ENCODE measurements around the gene MED26.

The MED26 gene

DNA sequence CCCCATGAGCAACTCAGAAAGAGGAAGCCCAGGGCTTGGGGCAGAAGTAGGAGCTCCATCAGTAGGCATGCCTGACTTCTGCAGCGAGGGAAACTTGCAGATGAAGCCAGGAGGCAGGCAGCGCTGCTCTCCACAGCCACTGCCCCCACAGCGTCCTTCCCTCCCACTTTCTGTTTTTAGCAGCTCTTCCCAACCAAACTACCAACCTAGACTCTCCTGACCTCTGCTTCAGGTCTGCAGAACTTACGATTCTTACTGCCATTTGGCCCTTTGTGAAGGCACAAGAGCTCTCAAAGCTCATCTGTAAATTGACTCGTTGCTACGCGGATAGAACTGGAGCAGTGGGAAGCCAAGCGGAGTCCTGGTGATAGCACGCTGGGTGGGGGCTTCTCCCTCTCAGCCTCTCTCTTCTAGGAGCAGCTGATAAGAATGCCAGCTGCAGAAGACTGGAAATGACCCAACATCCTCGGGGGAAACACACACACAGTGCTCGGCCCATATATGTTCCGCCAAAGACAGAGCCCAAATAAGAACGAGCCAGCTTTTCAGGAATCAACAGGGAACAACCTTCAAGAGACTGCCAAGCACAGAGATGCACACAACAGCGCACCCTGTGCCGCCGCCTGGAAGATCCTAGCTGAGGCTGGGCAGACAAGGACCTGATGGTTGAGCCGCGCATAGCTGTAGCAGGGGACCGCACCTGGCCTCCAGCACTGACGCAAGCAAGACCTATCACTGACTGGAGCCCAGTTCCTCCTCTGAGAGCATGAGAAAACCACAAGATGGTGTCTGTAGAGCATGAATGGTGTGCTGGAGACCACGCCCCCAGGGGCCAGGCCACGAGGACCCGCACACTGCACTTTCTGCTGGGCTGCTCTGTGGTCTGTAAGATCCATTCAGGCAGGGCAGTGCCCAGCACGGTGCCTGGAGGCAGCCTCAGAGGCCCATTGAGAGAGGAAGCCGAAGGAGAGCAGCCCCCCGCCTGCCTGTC, 39.9 kb downstream of the MED26 start:
- DNase-seq = no peak

DNA sequence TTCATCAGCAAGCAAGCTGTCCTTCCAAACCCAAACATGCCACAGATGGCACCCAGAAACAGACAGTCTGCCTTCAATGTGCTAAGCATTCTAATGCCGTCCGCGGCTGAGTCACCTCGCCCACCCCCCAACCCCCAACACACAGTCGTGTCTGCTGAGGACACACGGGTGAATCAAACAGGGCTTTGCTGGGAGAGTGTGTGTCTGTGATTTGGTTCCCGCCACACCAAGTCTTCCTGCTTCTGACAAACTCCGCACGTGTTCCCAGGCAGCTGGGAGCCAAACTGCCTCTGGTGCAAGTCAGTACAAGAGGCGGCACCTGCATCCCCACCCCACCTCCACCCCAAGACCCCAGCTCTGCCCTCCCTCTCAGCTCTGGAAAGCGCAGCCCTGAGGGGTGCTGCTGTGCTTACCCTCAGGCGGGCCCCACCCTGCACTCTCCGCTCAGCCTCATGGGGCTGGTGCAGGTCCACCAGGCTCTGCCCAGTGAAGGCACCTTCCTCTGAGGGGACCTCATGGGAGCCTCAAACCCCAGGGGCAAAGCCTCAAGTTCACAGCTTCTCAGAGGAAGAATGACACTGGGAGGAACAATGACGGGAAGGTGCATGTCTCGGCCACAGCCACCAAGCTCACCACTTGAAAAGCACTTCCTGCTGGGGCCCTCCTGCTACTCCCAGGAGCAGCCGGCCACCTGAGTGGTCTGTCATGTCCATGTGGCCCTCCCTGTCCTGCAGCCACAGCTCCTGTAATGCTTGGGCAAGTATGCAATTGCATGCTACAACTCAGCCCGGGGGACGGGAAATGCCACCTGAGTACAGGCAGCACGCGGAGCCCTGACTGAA, 40.8 kb downstream of the MED26 start:
- no peak for DNase-seq

DNA sequence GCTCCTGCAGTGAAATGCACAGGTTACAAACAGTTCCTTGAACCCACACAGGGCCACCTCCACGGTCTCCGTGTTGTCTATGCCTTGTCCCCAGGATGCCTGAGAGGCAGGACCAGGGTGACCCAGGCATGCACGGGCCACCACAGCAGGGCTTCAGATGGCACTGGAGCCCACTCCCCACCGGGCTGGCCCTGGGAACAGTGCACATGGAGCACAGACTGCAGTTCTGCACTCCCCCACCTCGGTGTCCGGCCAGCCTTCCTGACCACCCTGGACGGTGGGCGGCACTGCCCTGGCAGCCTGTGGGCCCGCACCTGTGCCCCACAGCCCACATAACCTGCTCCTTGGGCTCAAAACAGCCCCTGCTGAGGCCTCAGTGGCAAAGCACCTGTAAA, 41.5 kb downstream of the MED26 start:
- no peak for DNase-seq

DNA sequence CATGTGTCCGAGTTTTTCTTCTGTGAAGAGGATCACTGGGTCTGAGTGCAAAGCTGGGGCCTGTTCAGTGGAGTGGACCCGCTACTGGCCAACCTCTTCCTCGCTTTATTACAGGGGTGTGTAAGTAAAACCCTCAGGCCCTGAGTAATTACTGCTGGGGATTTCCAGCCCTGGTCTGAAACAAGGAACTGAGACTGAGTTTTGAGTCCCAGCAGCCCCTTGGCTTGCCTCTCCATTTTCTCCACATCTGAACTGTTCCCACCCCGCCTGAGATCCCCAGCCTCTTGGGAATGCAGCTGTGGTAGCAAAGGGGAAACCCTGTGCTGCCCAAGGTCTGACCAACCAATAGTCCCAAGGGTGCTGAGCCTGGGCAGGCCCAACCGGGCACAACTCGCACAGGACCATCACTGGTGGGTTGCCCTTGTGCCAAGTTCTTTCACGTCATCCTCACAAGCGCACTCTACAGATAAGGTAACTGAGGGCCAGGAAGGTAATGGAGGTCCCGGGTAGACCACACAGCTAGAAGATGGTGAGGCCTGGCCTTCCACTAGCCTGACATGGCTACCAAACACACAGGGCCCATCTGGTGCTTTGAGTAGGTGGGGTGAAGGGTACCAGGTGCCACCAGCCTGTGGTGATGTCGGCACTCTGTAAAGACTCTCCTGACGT, 42.1 kb downstream of the MED26 start:
- DNase-seq = no peak

DNA sequence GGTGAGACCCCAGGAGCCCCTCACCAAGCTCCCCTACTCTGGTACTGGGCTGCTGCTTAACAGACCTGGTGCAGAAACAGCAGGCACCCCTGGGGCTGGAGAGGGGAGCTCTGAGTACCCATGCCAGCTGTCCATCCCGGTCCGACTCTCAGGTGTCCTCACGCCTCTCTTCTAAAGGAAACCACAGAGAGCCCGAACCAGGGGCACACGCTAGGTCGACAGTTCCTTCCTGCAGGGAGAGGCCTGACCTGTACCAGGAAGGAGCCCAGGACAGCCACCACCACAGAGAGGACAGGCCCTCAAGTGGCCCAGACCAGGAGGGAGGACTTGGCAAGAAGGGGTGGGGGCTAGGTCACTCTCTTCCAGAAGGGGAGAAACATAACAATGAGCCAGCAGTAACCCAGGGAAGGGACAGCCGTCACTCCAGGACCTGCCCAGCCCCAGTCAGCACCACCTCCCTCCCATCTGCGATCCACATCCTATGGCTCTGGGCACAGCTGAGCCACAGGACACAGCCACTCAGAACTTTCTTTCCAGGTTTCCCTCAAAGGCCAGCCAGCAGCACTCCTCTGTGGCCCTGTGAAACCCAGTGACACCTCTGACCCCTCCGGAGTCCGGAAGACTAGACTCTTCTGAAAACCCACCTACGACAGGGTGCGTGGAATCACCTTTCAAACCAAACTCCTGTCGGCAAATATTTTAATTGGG, 42.8 kb downstream of the MED26 start:
- DNase-seq = no peak

DNA sequence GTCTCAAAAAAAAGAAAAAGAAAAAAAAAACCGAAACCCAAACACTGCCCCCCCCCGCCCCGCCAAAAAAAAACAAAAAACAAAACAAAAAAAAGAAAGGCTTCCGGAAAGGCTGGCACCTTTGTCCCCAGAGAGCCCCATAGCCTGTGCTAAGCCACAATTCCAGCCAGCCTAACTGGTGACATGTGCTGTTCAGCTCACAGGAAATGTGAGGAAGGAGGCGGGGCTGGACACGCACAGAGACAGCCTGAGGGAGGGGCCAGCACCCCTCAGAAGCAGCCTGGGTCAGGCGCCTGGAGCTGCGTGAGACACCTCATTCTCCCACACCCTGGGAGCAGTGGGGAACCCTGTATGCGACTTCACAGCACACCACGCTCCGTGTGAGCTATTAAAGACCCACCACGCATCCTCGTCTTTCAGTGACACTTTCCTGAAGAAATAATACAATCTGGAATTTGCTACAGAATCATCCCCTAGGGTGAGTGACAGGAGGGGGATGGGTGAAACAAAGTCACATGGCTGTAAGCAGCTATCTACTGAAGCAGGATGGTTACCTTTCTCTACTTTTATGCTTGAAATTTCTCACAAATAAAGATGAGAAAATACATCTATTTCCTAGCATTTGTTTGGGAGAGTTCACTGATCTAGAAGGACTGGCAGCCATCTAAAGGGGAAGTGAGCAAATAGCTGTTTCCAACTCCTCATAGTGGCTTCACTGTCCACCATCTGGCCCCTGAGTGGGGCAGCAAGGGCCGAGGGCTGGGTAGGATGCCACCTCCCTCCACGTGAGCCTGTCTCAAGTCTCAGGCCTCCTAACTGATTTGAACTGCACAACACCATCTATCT, 43.5 kb downstream of the MED26 start:
- DNase-seq = no peak

DNA sequence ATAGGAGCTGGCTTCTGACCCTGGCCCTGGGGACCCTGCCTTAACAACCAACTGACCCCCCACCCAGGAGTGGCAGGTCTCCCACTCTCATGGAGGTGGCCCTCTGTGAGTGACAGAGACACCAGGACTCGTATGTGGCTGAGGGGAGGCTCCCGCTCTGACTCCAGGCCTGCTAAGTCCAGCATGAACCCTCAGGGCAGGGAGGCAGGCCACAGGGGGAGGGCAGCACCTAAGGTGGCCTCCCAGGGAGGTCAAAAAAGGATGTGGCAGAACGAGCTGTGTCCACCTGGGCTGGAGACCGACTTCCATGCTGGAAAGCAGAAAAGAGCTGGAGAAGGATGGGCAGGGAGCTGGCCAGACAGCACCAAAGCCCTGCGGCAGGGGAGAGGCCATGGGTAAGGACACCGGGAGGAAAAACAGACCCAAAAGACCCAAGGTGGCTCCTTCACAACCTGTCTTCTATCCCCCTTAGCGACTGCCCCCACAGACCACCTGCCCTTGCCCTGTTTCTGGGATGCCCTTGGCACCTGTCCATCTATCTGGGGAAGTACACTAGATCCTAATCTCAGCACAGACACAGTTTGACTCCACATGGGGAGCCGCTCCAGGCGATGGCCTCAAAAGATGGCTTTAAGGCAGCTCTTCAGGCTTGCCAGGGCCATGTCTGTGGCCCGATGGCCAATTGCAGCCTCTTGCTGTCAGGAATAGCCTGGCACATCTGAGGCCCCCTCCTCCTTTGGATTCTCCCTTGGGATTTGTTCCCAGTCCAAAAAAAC, 45.3 kb downstream of the MED26 start:
- no peak for DNase-seq

DNA sequence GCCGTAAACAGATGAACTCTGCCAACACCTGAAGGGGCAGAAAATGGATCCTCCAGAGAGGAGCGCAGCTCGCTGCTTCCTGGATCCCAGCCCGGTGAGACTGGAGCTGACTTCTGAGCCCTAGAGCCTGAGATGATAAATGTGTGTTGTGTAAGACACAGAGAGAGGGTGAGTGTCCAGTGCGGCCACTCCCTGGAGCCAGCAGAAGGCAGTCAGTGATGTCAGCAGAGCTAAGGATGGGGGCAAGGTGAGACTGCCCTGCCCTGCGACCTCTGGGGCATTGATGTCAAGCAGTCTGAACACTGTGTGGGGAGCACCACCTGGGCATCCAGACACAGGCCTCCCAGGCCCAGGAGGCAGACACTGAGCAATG, 46.0 kb downstream of the MED26 start:
- no peak for DNase-seq

DNA sequence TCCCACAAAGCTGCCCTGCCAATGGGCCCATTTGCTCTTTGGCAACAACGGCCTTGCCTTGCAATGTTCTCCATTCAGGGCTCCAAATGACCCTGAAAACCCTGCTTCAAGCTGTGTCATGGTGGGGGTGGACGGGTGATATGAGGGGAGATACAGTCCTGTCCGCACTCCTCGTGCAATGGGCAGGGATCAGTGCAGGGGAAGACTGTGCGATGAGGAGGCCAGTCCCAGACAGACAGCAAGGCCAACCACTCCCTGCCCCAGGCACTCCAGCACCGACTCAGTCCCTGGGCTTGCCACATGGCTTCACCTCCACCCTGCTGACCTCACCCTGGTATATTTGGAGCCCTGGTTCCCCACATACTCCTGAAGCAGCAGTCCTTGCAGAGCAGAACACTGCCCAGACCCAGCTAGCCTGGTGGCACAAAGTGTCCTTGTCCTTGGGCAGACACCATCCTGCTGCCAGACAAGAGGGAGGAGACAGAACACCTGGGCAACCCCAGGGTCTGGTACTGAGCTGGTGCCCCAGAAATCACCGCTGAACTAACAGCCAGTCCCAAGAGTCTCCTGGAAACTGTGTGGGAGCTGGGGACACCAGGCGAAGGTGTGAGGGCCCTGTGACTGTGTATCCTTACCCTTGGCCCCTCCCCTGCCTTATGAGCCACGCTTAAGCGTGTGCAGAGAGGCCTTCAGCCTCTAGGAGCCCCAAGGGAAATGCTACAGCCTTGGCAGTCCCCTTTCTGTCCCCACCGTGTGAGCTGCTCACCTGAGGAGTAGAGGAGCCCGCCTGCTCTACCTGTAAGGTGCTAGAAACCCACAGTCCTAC, 46.6 kb downstream of the MED26 start:
- DNase-seq = no peak

DNA sequence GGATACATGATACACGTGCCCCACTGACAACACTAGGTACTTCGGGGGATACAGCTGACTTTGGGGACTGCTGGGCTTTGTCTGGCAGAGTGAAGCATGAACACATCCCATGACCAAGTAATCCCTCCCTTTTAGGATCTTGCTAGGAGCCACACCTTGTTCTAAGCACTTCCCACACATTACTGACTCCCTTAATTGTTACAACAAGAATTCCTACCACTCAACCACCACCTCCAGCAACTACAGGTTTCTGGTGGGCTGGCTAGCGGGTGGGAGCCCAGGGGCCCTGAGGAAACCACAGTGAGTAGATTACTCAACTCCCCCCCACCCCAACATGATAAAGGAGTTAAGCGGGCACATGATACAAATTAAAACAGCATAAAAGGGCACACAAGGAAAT, 48.6 kb downstream of the MED26 start:
- DNase-seq = no peak

DNA sequence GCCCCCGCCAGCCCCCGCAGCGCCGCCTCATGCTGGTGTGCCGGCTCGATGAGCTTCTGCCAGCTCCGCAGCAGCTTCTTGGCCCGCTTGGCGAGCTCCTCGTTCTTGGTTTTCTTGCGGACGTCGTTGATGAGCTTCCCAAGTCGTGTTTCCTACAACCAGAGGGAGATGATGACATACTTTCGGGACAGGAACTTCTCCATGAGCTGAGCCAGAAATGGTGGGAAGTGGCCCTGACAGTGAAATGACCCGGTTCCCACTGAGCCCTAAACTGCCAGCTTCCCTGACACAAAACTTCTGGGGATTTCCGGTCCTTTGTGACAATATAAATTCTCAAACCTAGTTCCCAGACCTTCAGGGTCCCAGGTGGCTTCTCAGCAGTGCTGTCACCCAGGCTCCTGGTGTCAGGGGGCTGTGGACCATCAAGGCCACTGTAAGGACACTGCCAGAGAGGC, 50.4 kb downstream of the MED26 start:
- no peak for DNase-seq

DNA sequence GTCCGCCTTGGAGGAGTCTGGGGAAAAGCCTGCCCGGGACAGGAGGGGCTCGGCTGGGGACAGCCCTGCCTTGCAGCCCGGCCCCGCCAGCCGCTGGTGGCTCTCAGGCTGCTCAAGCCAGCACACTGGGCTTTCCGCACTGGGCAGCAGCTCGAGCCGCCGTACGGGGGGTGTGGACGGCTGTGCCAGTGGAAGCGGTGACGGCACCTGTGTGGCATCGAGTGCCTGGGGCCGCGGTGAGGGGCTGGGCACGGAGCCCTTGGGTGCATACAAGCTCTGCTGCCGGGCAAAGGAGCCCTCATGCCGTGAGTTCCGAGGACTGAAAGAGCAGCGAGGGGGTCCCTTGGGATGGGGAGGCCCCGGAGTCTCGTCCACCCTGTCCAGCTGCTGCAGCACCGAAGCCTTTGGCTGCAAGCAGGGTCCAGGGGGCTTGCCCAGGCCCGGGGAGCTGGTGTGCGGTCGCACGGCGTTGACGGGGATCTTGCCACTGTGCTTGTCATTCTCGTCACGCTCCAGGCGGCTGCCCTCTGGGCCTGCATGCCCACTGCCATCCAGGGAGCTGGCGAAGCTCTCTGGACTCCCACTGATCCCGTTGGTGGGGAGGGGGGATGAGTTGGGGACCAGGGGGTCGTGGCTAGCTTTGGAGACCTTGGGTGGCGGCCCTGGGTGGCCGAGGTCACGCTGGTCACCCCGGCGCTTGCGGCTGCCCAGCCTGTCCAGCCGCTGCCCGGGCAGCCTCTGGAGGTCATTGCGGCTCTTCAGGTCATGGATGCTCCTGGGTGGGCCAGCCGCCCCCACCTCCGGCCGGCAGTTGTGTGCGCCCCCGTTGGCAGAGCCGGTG, 51.1 kb downstream of the MED26 start:
- DNase-seq = no peak

DNA sequence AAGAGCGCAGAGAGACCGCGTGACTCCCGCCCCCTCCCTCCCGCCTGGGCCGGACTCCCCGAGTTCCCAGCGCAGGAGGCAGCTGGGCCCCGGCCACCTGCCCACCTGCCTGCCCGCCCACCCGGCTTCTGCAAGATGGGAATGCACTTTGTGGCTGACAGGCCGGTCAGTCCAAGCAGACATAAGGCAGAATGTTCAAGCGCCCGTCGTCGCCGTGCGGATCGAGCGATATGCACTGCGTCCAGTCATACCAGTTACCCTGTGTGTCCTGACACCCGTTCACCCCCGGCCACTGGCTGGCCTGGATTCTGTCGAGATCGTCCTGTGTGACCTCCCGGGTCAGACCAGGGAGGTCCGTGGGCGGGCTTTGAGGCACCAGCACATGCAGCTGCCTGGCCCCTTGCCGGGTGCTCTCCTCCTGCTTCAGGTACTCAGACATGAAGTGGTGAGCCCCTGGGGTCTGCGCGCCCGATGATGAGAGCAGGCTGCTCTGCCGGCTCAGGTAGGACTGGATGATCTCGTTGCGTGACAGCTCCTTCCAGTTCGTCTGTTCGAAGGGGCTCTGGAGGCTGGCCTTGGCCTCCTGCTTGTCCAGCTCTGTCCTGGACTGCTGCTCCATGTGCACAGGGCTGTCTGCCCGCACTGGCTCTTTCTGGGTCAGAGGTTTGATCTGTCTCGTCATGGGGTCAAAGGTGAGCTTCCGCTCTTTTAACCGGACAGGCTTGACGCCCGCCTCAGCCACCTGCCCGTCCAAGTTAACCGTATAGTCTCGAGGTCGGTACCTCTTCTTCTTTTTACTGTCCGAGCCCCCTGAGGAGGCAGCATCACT, 51.9 kb downstream of the MED26 start:
- no peak for DNase-seq

DNA sequence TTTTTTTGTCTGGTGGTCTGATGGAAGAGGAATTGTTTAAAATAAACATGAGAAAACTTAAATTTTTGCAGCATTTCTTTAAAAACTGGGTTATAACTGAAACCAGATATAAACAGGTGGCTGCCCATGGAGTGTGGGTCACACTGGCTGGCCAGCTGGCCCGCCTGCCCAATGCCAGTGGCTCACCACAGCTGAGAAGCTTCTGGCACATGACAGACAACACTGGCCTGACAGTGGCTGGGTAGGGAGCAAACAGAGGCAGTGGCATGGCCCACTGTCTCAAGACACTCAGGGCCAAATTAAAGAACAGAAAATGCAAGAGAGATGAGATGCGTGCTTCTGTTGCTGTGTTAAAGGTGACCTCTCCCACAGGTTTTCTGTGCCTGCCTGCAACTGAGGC, 52.7 kb downstream of the MED26 start:
- DNase-seq = no peak

DNA sequence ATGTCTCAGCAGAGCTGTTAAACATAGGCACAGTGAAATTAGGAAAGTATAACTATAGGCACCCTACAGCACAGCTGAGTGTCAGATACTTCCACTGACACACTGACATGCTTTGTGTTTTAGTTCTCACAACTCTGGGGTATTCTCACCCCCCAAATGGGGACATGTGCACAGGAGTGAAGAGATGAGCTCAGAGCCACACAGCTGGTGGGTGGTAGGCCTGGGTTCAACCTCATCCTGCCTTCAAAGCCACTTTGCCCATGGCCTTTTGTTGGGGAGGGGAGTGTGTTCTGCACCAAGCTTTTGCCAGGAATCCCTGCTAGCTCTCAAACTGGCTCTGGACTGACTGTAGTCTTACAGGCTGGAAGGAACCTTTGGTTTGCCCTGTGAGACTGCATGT, 54.1 kb downstream of the MED26 start:
- no peak for DNase-seq

DNA sequence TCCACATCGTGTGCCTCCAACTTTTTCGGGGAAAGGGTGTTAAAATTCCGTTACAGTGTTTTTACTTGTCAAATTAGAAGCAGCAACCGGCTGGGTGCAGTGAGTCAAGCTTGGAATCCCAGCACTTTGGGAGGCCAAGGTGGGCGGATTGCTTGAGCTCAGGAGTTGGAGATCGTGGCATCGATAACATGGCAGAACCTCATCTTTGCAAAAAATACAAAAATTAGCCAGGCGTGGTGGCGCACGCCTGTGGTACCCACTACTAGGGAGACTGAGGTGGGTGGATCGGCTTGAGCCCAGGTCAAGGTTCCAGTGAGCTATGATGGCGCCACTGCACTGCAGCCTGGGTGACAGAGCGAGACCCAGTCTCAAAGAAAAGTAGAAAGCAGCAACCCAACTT, 54.7 kb downstream of the MED26 start:
- DNase-seq = no peak

DNA sequence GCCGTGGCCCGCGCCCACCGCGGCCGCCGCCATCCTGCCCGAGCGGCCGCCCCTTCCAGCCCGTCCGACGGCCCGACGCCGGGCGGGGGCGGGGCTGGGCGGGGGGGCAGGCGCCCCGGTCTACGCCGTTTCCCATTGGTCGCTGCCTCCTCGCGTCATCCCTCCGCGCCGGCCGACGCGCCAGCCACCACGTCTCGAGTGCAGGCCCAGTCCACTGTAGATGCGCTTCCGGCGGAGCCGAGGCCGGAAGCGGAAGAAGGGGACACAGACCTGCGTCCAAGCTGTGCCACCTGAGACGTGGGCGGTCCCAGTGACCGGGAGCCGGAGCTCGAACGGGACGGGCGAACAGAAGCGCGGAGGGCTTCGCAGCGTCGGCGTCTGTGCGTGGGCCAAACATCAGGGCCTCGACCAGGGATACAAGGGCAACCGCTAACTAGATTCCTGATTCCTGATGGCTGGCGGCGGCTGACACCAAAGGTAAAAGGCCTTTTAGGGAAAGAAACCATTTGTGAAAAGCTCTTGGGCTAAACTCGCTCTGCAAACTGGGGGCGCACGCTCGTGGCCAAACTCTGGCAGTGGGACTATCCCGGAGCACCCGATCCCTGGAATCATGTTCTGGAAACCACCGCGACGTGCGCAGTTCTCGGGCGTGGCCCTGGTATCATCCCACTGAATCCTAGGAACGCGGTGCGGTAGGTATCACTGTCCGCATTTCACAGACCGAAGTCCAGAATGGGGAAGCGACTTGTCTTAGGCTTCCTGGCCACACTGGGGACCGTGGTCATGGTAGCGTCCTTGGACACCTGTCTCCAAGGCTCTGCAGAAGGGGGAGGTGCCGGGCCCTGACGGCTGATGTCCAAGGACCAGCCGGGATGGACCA, 55.4 kb downstream of the MED26 start, which contains the start of gene SLC35E1:
Gene SLC35E1, minus strand, starts transcription at position 84 of the 880 bp plus-strand sequence. Its CDS starts 51 bp downstream, at position 33.
- peak; percentile 91 for DNase-seq
